ENCODE results near the gene TIMM44.
"Not testable (repeated sequence)": the region's sequence is repeated elsewhere in the genome, so short reads cannot be mapped to it uniquely, and the experiment has no call there.

The TIMM44 gene

GRCh38 chr19:7942981-7943443 is 454 bp downstream of the TIMM44 start:
- DNase-seq, result no peak

- DNase-seq, result no peak
Observed at GRCh38 chr19:7941895-7942596, 1.4 kb downstream of the TIMM44 start.

GRCh38 chr19:7940841-7941240 is 2.6 kb downstream of the TIMM44 start:
- no peak for DNase-seq

GRCh38 chr19:7934766-7935165 is 8.7 kb downstream of the TIMM44 start:
- no peak for DNase-seq

- DNase-seq, result no peak
Observed at GRCh38 chr19:7933828-7934725, 9.4 kb downstream of the TIMM44 start.

- DNase-seq, result no peak
Observed at GRCh38 chr19:7933411-7933810, 10.1 kb downstream of the TIMM44 start.

- DNase-seq, result no peak
Observed at GRCh38 chr19:7932930-7933300, 10.6 kb downstream of the TIMM44 start.

GRCh38 chr19:7932276-7932929 is 11.1 kb downstream of the TIMM44 start:
- DNase-seq, result no peak

GRCh38 chr19:7931221-7932061 is 12.0 kb downstream of the TIMM44 start:
- DNase-seq, result no peak

- no peak for DNase-seq
Observed at GRCh38 chr19:7930765-7931164, 12.7 kb downstream of the TIMM44 start.

- not testable (repeated sequence) for DNase-seq
Observed at GRCh38 chr19:7930030-7930429, 13.4 kb downstream of the TIMM44 start.

- peak; percentile 53 to 74 for DNase-seq
Observed at GRCh38 chr19:7928741-7929701, 14.4 kb downstream of the TIMM44 start.

GRCh38 chr19:7928334-7928706 is 15.1 kb downstream of the TIMM44 start:
- no peak for DNase-seq

GRCh38 chr19:7927605-7928333 is 15.7 kb downstream of the TIMM44 start:
- no peak for DNase-seq

GRCh38 chr19:7926727-7927604 is 16.5 kb downstream of the TIMM44 start:
- no peak for DNase-seq

- DNase-seq, result no peak
Observed at GRCh38 chr19:7926021-7926726, 17.3 kb downstream of the TIMM44 start, which contains the start of gene CTXN1. TSS of gene CTXN1 (minus strand) at chr19:7926135. CDS start at chr19:7925538, 597 bp downstream.

- DNase-seq, result peak; percentile 48 to 59
Observed at GRCh38 chr19:7925171-7925851, 18.2 kb downstream of the TIMM44 start.

GRCh38 chr19:7924651-7925170 is 18.8 kb downstream of the TIMM44 start:
- DNase-seq, result no peak
